ENCODE data around the gene HRAS.

The HRAS gene

GRCh38 chr11:533586-534395 is 1.6 kb downstream of the HRAS start:
- DNase-seq (ENCODE audit: extremely low read depth, low read depth): no peak
- no peak for TF ChIP-seq CTCF (IDR thresholded peaks at IDR 0.05; ENCODE audit: low read depth, low read length)

GRCh38 chr11:532986-533585 is 2.3 kb downstream of the HRAS start:
- DNase-seq (ENCODE audit: extremely low read depth, low read depth): no peak

GRCh38 chr11:532527-532985 is 2.8 kb downstream of the HRAS start:
- TF ChIP-seq CTCF (IDR thresholded peaks at IDR 0.05; ENCODE audit: low read depth, low read length): no peak
- no peak for DNase-seq (ENCODE audit: extremely low read depth, low read depth)

More at GRCh38 chr11:532986-533585, 2.3 kb downstream of the HRAS start:
- no peak for TF ChIP-seq CTCF (IDR thresholded peaks at IDR 0.05; ENCODE audit: low read depth, low read length)

GRCh38 chr11:531919-532526 is 3.4 kb downstream of the HRAS start:
- DNase-seq (ENCODE audit: extremely low read depth, low read depth): no peak
- TF ChIP-seq CTCF (IDR thresholded peaks at IDR 0.05; ENCODE audit: low read depth, low read length): no peak

- no peak for TF ChIP-seq CTCF (IDR thresholded peaks at IDR 0.05; ENCODE audit: low read depth, low read length)
- DNase-seq (ENCODE audit: extremely low read depth, low read depth): no peak
Measured at GRCh38 chr11:530960-531831, 4.2 kb downstream of the HRAS start.

GRCh38 chr11:529728-530411 is 5.5 kb downstream of the HRAS start:
- TF ChIP-seq CTCF (IDR thresholded peaks at IDR 0.05; ENCODE audit: low read depth, low read length): no peak
- DNase-seq (ENCODE audit: extremely low read depth, low read depth): no peak

Measured in AG09319 (cell line).